H1 (cell line): ENCODE results near the gene CD79A. TPM values are rescaled to one million over a fixed set of nuclear protein-coding genes. Genes with fewer than 3 reads are reported as not detected.

Source experiments
- CTCF ChIA-PET: fragments of 300-600 bp; sonication (Branson Sonifier 250); formaldehyde crosslinking; loops from one replicate; lab custom pipeline; 2021; ENCODE audit not compliant: partially characterized antibody; lab: Charles Lee
- POLR2A ChIA-PET: fragments of 300-600 bp; sonication (Branson Sonifier 250); formaldehyde crosslinking; loops from one replicate; lab custom pipeline; 2021; ENCODE audit warnings: inconsistent platforms; ENCODE audit not compliant: partially characterized antibody; lab: Charles Lee
- DNase-seq, 2 experiments: peaks; one replicate each; pipeline versions ENCODE4 v3.0.0 to v3.0.0-alpha.2; 2010 to 2022; ENCODE audit warnings: low spot score in 2 of 2, low read depth in 1 of 2, mixed read lengths in 1 of 2
- FAIRE-seq: peaks from 2 replicates; lab custom pipeline; 2011; peaks lifted over from hg19 to GRCh38; lab: Jason Lieb, UNC
- H2AFZ ChIP-seq: 2 replicates; pipeline ENCODE4 v1.8.1; 2012; ENCODE audit warnings: low read length, inconsistent platforms
- H2AK5ac ChIP-seq: 2 replicates; pipeline ENCODE4 v1.6.1; 2013; ENCODE audit warnings: low read depth, low read length
- H2BK120ac ChIP-seq: replicated peaks from 2 replicates; pipeline ENCODE3; 2013; ENCODE audit warnings: low read depth, low read length, inconsistent platforms
- H2BK12ac ChIP-seq: 2 replicates; pipeline ENCODE4 v1.6.1; 2013; ENCODE audit warnings: low read depth, low read length
- H2BK15ac ChIP-seq: 2 replicates; pipeline ENCODE4 v1.6.1; 2013; ENCODE audit warnings: low read length
- H2BK20ac ChIP-seq: 2 replicates; pipeline ENCODE4 v1.6.1; 2013; ENCODE audit warnings: low read length
- H2BK5ac ChIP-seq: 2 replicates; pipeline ENCODE4 v1.6.1; 2013; ENCODE audit warnings: low read depth, low read length
- H3K14ac ChIP-seq: 2 replicates; pipeline ENCODE4 v1.6.1; 2013; ENCODE audit warnings: inconsistent platforms; ENCODE audit not compliant: insufficient read length
- H3K18ac ChIP-seq: 2 replicates; pipeline ENCODE4 v1.6.1; 2013; ENCODE audit warnings: low read length; ENCODE audit errors: extremely low read depth
- H3K23ac ChIP-seq: 2 replicates; pipeline ENCODE4 v1.6.1; 2013; ENCODE audit warnings: inconsistent platforms; ENCODE audit not compliant: insufficient read length
- H3K23me2 ChIP-seq: 2 replicates; pipeline ENCODE4 v1.6.1; 2013; ENCODE audit warnings: low read depth, low read length
- H3K27ac ChIP-seq: 2 replicates; pipeline ENCODE4 v1.6.1; 2011; ENCODE audit warnings: low read depth, low read length, inconsistent platforms
- H3K27me3 ChIP-seq, 4 experiments: replicated peaks in 1 of 4; 1 replicate in 1 of 4; 2 replicates in 3 of 4; pipeline versions ENCODE4 v1.6.1 to v1.8.1; 2011 to 2013; ENCODE audit warnings: low read length in 3 of 4, mild to moderate bottlenecking in 3 of 4, inconsistent platforms in 2 of 4, mixed read lengths in 2 of 4, moderate library complexity in 1 of 4; ENCODE audit not compliant: control insufficient read depth in 3 of 4, insufficient read depth in 3 of 4; ENCODE audit errors: extremely low read depth in 1 of 4
- H3K36me3 ChIP-seq, 4 experiments: 2 replicates each; pipeline versions ENCODE4 v1.6.1 to v1.8.1; 2011 to 2013; ENCODE audit warnings: mild to moderate bottlenecking in 4 of 4, low read length in 3 of 4, moderate library complexity in 2 of 4, control low read depth in 1 of 4, inconsistent platforms in 1 of 4; ENCODE audit not compliant: insufficient read depth in 4 of 4, control insufficient read depth in 2 of 4
- H3K4ac ChIP-seq: replicated peaks from 2 replicates; pipeline ENCODE3; 2013; ENCODE audit warnings: low read length, low read depth, mixed read lengths, inconsistent platforms; ENCODE audit not compliant: insufficient read length
- H3K4me1 ChIP-seq, 4 experiments: replicated peaks in 1 of 4; 1 replicate in 1 of 4; 2 replicates in 3 of 4; pipeline versions ENCODE4 v1.6.1 to v1.8.1; 2011 to 2013; ENCODE audit warnings: low read length in 3 of 4, inconsistent platforms in 2 of 4, mixed read lengths in 1 of 4; ENCODE audit not compliant: insufficient read depth in 4 of 4, control insufficient read depth in 3 of 4
- H3K4me2 ChIP-seq, 2 experiments: 2 replicates each; pipeline versions ENCODE4 v1.6.1 to v1.8.1; 2011 to 2013; ENCODE audit warnings: low read depth in 2 of 2, low read length in 2 of 2, control low read depth in 1 of 2, inconsistent platforms in 1 of 2, mild to moderate bottlenecking in 1 of 2; ENCODE audit not compliant: insufficient read depth in 1 of 2
- H3K4me3 ChIP-seq, 4 experiments: fragments of 200-600, 300-600 bp in 1 of 4; sonication (generic), shearing (Covaris generic), sonication (Bioruptor Twin) in 1 of 4; 2 replicates each; pipeline versions ENCODE4 v1.5.1 to v1.8.1; 2011 to 2016; ENCODE audit warnings: low read length in 4 of 4, low read depth in 3 of 4, control low read depth in 2 of 4, inconsistent platforms in 2 of 4, mild to moderate bottlenecking in 2 of 4, mixed read lengths in 1 of 4, moderate library complexity in 1 of 4; ENCODE audit not compliant: insufficient read depth in 2 of 4; ENCODE audit errors: extremely low read depth in 1 of 4
- H3K56ac ChIP-seq: replicated peaks from 2 replicates; pipeline ENCODE3; 2013; ENCODE audit warnings: low read depth, mild to moderate bottlenecking, mixed read lengths, low read length, inconsistent platforms; ENCODE audit not compliant: insufficient read length
- H3K79me1 ChIP-seq: 2 replicates; pipeline ENCODE4 v1.6.1; 2013; ENCODE audit warnings: low read depth, low read length, control low read depth
- H3K79me2 ChIP-seq, 2 experiments: 2 replicates each; pipeline versions ENCODE4 v1.6.1 to v1.8.1; 2012 to 2013; ENCODE audit warnings: low read length in 2 of 2, mild to moderate bottlenecking in 2 of 2, inconsistent platforms in 1 of 2; ENCODE audit not compliant: insufficient read depth in 2 of 2, control insufficient read depth in 1 of 2
- H3K9ac ChIP-seq, 4 experiments: replicated peaks in 1 of 4; 1 replicate in 1 of 4; 2 replicates in 3 of 4; pipeline versions ENCODE4 v1.6.1 to v1.8.1; 2011 to 2013; ENCODE audit warnings: low read depth in 3 of 4, low read length in 3 of 4, control low read depth in 2 of 4, mild to moderate bottlenecking in 2 of 4, moderate library complexity in 2 of 4, inconsistent platforms in 1 of 4; ENCODE audit errors: extremely low read depth in 1 of 4
- H3K9me3 ChIP-seq, 2 experiments: 2 replicates each; pipeline versions ENCODE4 v1.6.1 to v1.8.1; 2012 to 2013; ENCODE audit warnings: mild to moderate bottlenecking in 2 of 2, moderate library complexity in 2 of 2, control low read depth in 1 of 2, inconsistent platforms in 1 of 2, low read depth in 1 of 2, low read length in 1 of 2, mixed read lengths in 1 of 2; ENCODE audit not compliant: insufficient read depth in 2 of 2
- H4K20me1 ChIP-seq, 2 experiments: replicated peaks in 1 of 2; 2 replicates each; pipeline versions ENCODE3 to v1.8.1; 2011 to 2013; ENCODE audit warnings: inconsistent platforms in 2 of 2, low read length in 2 of 2, mild to moderate bottlenecking in 1 of 2; ENCODE audit not compliant: insufficient read depth in 2 of 2, control insufficient read depth in 1 of 2
- H4K5ac ChIP-seq: 2 replicates; pipeline ENCODE4 v1.6.1; 2013; ENCODE audit warnings: low read length, low read depth, mixed read lengths, inconsistent platforms; ENCODE audit not compliant: insufficient read length
- H4K8ac ChIP-seq: 2 replicates; pipeline ENCODE4 v1.8.0; 2013; ENCODE audit warnings: mild to moderate bottlenecking, moderate library complexity, low read length, inconsistent platforms; ENCODE audit not compliant: insufficient read depth; ENCODE audit errors: extremely low read depth
- H4K91ac ChIP-seq: replicated peaks from 2 replicates; pipeline ENCODE3; 2013; ENCODE audit warnings: low read length, mixed read lengths, inconsistent platforms; ENCODE audit not compliant: insufficient read length
- CBX5 ChIP-seq: fragments of 300-800, 300-1000 bp; sonication (generic); IDR thresholded peaks from 2 replicates; pipeline ENCODE4 v1.7.1; 2016; ENCODE audit warnings: antibody characterized with exemption, low read length, low read depth
- CTBP2 ChIP-seq: IDR thresholded peaks from 2 replicates; pipeline ENCODE4 v1.7.0; 2011; ENCODE audit warnings: borderline replicate concordance, mild to moderate bottlenecking, moderate library complexity, mixed read lengths, low read length; ENCODE audit not compliant: insufficient read depth, insufficient read length
- CTCF ChIP-seq, 3 experiments: IDR thresholded peaks; 1 replicate in 2 of 3; 2 replicates in 1 of 3; pipeline versions ENCODE4 v1.5.1 to v1.6.1; 2011; ENCODE audit warnings: low read length in 3 of 3, mild to moderate bottlenecking in 3 of 3, inconsistent platforms in 2 of 3, low read depth in 1 of 3, moderate library complexity in 1 of 3; ENCODE audit not compliant: insufficient read depth in 1 of 3; ENCODE audit errors: control extremely low read depth in 1 of 3
- EGR1 ChIP-seq: IDR thresholded peaks from 2 replicates; pipeline ENCODE4 v1.6.1; 2011; ENCODE audit warnings: low read depth, low read length, borderline replicate concordance
- HDAC6 ChIP-seq: IDR thresholded peaks from one replicate; pipeline ENCODE4 v1.7.1; 2012; ENCODE audit warnings: low read depth, mild to moderate bottlenecking, inconsistent platforms, low read length, moderate library complexity
- POLR2AphosphoS5 ChIP-seq: IDR thresholded peaks from 2 replicates; pipeline ENCODE4 v1.6.1; 2011; ENCODE audit warnings: low read depth, low read length
- RAD21 ChIP-seq, 2 experiments: IDR thresholded peaks in 1 of 2; conservative IDR thresholded peaks in 1 of 2; 2 replicates each; pipeline ENCODE4 v1.6.1; 2011; ENCODE audit warnings: low read depth in 2 of 2, low read length in 2 of 2, improper control_type of control experiment in 1 of 2, inconsistent platforms in 1 of 2, mild to moderate bottlenecking in 1 of 2, moderate library complexity in 1 of 2
- RNF2 ChIP-seq: fragments of 200-900, 300-1000 bp; sonication (generic); IDR thresholded peaks from 2 replicates; pipeline ENCODE4 v1.7.1; 2016; ENCODE audit warnings: borderline replicate concordance, low read depth, mild to moderate bottlenecking, antibody characterized with exemption, low read length; ENCODE audit not compliant: poor library complexity, severe bottlenecking; ENCODE audit errors: missing control alignments
- WGBS, 2 experiments: shearing (Covaris generic) in 1 of 2; methylation state at CpG; one replicate each; pipeline versions ENCODE4 v1.1.6 to v1.1.7; 2013 to 2015; ENCODE audit warnings: low lambda C conversion rate in 2 of 2, mixed read lengths in 2 of 2, inconsistent platforms in 1 of 2, low coverage in 1 of 2, missing lambda C conversion rate in 1 of 2; ENCODE audit not compliant: insufficient replicate concordance in 2 of 2, insufficient coverage in 1 of 2, insufficient read length in 1 of 2; ENCODE audit errors: extremely low coverage in 1 of 2, missing lambda C conversion rate in 1 of 2; 5-methylcytosine and 5-hydroxymethylcytosine counted together
- polyA plus RNA-seq, 7 experiments: library from polyadenylated mRNA; depleted of rRNA in 3 of 7; stranded (reverse) in 5 of 7; unstranded in 2 of 7; fragments of >200 nt in 5 of 7; fragments of 200-250 nt in 2 of 7; gene quantifications; 1 replicate in 5 of 7; 2 replicates in 1 of 7; 4 replicates in 1 of 7; pipeline versions ENCODE4 v1.2.1 to v1.2.3, GENCODE V29; 2011 to 2013; ENCODE audit warnings: missing spikeins in 2 of 7, mixed read lengths in 2 of 7
- total RNA-seq: library from RNA; stranded (reverse); fragmentation: NEBNext Ultra II Directional; extraction: Animal tissue kit (Norgen Biotek cat#: 25700); gene quantifications from 2 replicates; pipeline ENCODE4 v1.2.1, GENCODE V29; 2021

CD79A gene
- total and polyA plus RNA-seq, 2 of the 8 experiments (the other 6 are each of a cell fraction or from before 2014, with no cell fraction given): 0.54 to 0.77 TPM

- Histone ChIP-seq H3K4me3 (peak overlapping the region; percentile 16 to 52 (median 41); a peak in 7 of 8 replicates), H3K27ac (no peak overlapping the region), H2AFZ (no peak overlapping the region), H3K36me3 (no peaks in the 10 kb centered on the region), H4K8ac (no peak overlapping the region), H3K14ac (no peak overlapping the region), H4K91ac (no peak overlapping the region), H3K23ac (no peak overlapping the region), H3K18ac (no peak overlapping the region), H3K4me1 (peaks cover 0 to 23% (median 5%) of the 10 kb centered on the region in 4 experiments; a peak in 5 of 7 replicates), H3K4ac (no peak overlapping the region), H3K56ac (no peak overlapping the region), H3K9ac (no peak overlapping the region), H3K4me2 (peak overlapping the region; percentile 54 to 87), H2BK120ac (no peak overlapping the region), H2BK12ac (0 out of 2 replicates have a peak overlapping the region, but pooled peaks have one; percentile 50), H3K27me3 (peaks cover 57 to 87% (median 83%) of the 10 kb centered on the region in 4 experiments), H2AK5ac (no peak overlapping the region), H2BK20ac (no peak overlapping the region), H3K79me1 (peaks cover 2% of the 10 kb centered on the region), H4K5ac (no peak overlapping the region), H4K20me1 (peaks cover 9 to 36% of the 10 kb centered on the region in 2 experiments), H3K23me2 (peaks cover 10% of the 10 kb centered on the region; the same call in 1 of the 2 replicates), H3K79me2 (no peaks in the 10 kb centered on the region), H2BK15ac (no peak overlapping the region), H2BK5ac (no peak overlapping the region), H3K9me3 (no peaks in the 10 kb centered on the region)
- ChIA-PET POLR2A (interaction anchor here (1.0 to 13.1 kb wide), 7 partner anchors 9 to 84 kb away, joined by 3 to 167 read pairs (median 8); partner anchors contain the start of gene ERFL), CTCF (no interaction called here)
- DNase-seq (no peak), FAIRE-seq (no peak)
- no CpG with 5 or more reads among the region's 51 CpGs for WGBS, 2 experiments
- TF ChIP-seq CBX5 (no peak), EGR1 (peak; percentile 64; the same call in 1 of the 2 replicates), HDAC6 (no peak), RNF2 (no peak), CTCF (IDR thresholded peaks at IDR 0.05; ENCODE audit: control extremely low read depth in 1 of 3, insufficient read depth in 1 of 3, low read depth in 1 of 3, low read length in 3 of 3) (no peak), POLR2AphosphoS5 (no peak), RAD21 (IDR thresholded peaks at IDR 0.05 in 1 of 2, conservative IDR thresholded peaks at IDR 0.05 in 1 of 2; ENCODE audit: low read depth in 2 of 2, low read length in 2 of 2) (no peak), CTBP2 (peak; percentile 70)
Observed at GRCh38 chr19:41912899-41913537, 35.9 kb downstream of the CD79A start.
